HepG2 (cell line): ENCODE measurements around the gene TAF1A. TPM values are rescaled to one million over a fixed set of nuclear protein-coding genes. Genes with fewer than 3 reads are reported as not detected.

Experiments used
- CBX2 ChIP-seq, 2 experiments: fragments of 200-600 bp in 1 of 2; sonication (generic); formaldehyde crosslinking in 1 of 2; IDR thresholded peaks; 2 replicates each; pipeline versions ENCODE4 v1.7.0 to v1.8.1; 2018 to 2022; ENCODE audit warnings: low read depth in 2 of 2, low read length in 1 of 2, mild to moderate bottlenecking in 1 of 2, missing genetic modification reagents in 1 of 2
- CC2D1A ChIP-seq: sonication (generic); formaldehyde crosslinking; IDR thresholded peaks from 2 replicates; pipeline ENCODE4 v1.8.1; 2023; ENCODE audit warnings: mild to moderate bottlenecking, missing genetic modification reagents
- EP300 ChIP-seq, 3 experiments: sonication (generic) in 1 of 3; formaldehyde crosslinking in 1 of 3; IDR thresholded peaks; 2 replicates each; pipeline versions ENCODE4 v1.5.1 to v1.6.1; 2011 to 2020; ENCODE audit warnings: low read depth in 2 of 3, low read length in 2 of 3, borderline replicate concordance in 1 of 3, improper control_type of control experiment in 1 of 3, mild to moderate bottlenecking in 1 of 3, missing genetic modification reagents in 1 of 3, moderate library complexity in 1 of 3
- HOXA7 ChIP-seq: sonication (generic); formaldehyde crosslinking; IDR thresholded peaks from 2 replicates; pipeline ENCODE4 v1.8.1; 2022; ENCODE audit warnings: mild to moderate bottlenecking, missing genetic modification reagents, moderate library complexity
- JUN ChIP-seq: sonication (generic); formaldehyde crosslinking; IDR thresholded peaks from 2 replicates; pipeline ENCODE4 v1.4.0; 2020; ENCODE audit warnings: mild to moderate bottlenecking, missing genetic modification reagents
- KLF11 ChIP-seq: IDR thresholded peaks from 2 replicates; pipeline ENCODE4 v1.6.1; 2016; ENCODE audit warnings: missing compliant biosample characterization
- MTF2 ChIP-seq: sonication (generic); formaldehyde crosslinking; IDR thresholded peaks from 2 replicates; pipeline ENCODE4 v1.5.0; 2020; ENCODE audit warnings: missing genetic modification reagents, borderline replicate concordance
- ONECUT2 ChIP-seq: sonication (generic); formaldehyde crosslinking; IDR thresholded peaks from 2 replicates; pipeline ENCODE4 v1.4.0; 2020; ENCODE audit warnings: missing genetic modification reagents
- RNF2 ChIP-seq: fragments of 450-650 bp; conservative IDR thresholded peaks from 2 replicates; pipeline ENCODE4 v1.6.1; 2016; ENCODE audit warnings: low read depth
- STAT5B ChIP-seq: sonication (generic); formaldehyde crosslinking; IDR thresholded peaks from 2 replicates; pipeline ENCODE4 v1.4.0; 2020; ENCODE audit warnings: missing genetic modification reagents
- ZNF572 ChIP-seq: sonication (generic); formaldehyde crosslinking; IDR thresholded peaks from 2 replicates; pipeline ENCODE4 v1.5.1; 2020; ENCODE audit warnings: mild to moderate bottlenecking, missing genetic modification reagents
- ZNF850 ChIP-seq: sonication (generic); formaldehyde crosslinking; conservative IDR thresholded peaks from 2 replicates; pipeline ENCODE4 v1.9.0; 2021; ENCODE audit warnings: mild to moderate bottlenecking, missing genetic modification reagents
- polyA plus RNA-seq, 8 experiments: library from polyadenylated mRNA; depleted of rRNA in 3 of 8; stranded (reverse) in 7 of 8; unstranded in 1 of 8; fragments of >200 nt; fragmentation: Illumina TruSeq in 4 of 8; extraction: Trizol in 4 of 8; gene quantifications; 2 replicates each; pipeline versions ENCODE4 v1.2.1 to v1.2.3, GENCODE V29; 2011 to 2016; ENCODE audit warnings: low read depth in 4 of 8, missing spikeins in 1 of 8, mixed read lengths in 1 of 8; ENCODE audit not compliant: insufficient read depth in 1 of 8
- total RNA-seq, 5 experiments: library from RNA; depleted of rRNA; stranded (reverse); fragments of >200 nt; fragmentation: Illumina TruSeq; extraction: Trizol; gene quantifications; 2 replicates each; pipeline ENCODE4 v1.2.3, GENCODE V29; 2016; ENCODE audit warnings: low read depth in 1 of 5
- TF ChIP-seq, protein P1 (sequence below): sonication (generic); formaldehyde crosslinking; IDR thresholded peaks from 2 replicates; pipeline ENCODE4 v1.5.0; 2020; ENCODE audit warnings: missing genetic modification reagents, mild to moderate bottlenecking, borderline replicate concordance
- TF ChIP-seq, protein P2 (sequence below): IDR thresholded peaks from 2 replicates; pipeline ENCODE4 v1.6.1; 2016
- TF ChIP-seq, protein P3 (sequence below): sonication (generic); formaldehyde crosslinking; IDR thresholded peaks from 2 replicates; pipeline ENCODE4 v1.8.0; 2022; ENCODE audit warnings: missing genetic modification reagents, mild to moderate bottlenecking, borderline replicate concordance
- TF ChIP-seq, protein P4 (sequence below): IDR thresholded peaks from 2 replicates; pipeline ENCODE4 v1.6.1; 2016
- TF ChIP-seq, protein P5 (sequence below): sonication (generic); formaldehyde crosslinking; IDR thresholded peaks from 2 replicates; pipeline ENCODE4 v1.5.0; 2020; ENCODE audit warnings: mild to moderate bottlenecking, missing genetic modification reagents
- TF ChIP-seq, protein P6 (sequence below): sonication (generic); formaldehyde crosslinking; IDR thresholded peaks from 2 replicates; pipeline ENCODE4 v1.9.0; 2021; ENCODE audit warnings: missing genetic modification reagents, mild to moderate bottlenecking, borderline replicate concordance

TAF1A gene
- total and polyA plus RNA-seq, 2 of the 13 experiments (the other 11 are each of a cell fraction or from before 2014, with no cell fraction given), result 3.3 to 10.7 TPM

DNA sequence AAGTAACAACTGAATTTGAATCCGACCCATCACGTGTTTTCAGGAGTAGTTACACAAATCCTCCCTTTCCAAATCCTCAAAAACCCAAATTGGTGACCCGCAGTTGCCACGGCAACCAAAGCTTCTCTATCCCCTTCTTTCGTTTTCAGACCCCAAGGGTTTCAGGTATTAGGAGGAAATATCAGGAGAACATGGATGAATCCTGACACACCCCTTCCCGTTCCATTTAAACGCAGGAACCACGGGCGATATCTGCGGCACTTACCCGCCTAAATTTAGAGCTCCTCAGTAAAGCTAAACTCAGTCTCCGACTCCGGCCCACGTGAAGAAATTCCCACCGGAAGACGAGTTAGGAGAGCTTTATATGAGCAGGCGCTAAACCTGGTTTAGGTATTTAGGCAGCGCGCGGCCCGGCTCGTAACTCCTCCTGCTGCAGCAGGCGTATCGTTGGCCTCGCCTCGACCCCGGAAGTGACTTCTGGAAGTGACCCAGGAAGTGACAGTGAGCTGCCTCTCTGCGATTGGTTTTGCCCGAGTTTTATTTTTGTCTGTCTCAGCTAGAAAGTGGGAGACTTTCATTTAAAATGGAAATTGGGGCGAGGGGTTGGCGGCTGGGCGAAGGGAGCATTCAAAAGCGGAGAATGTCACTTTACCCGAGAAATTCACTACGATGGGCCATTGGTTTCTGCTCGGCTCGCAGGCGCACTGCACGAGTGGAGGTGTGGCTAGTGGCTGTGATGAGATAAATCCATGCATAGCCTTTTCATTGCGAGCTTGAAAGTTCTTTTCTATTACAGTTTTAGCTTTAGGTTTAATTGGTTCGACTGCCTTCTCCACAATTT is at the start of gene TAF1A (continued):
- TF ChIP-seq, protein P1, sequence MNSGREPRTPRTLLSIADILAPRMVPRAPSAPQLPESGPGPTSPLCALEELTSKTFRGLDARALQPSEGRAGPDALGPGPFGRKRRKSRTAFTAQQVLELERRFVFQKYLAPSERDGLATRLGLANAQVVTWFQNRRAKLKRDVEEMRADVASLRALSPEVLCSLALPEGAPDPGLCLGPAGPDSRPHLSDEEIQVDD (CRISPR knock-in tag), result no peak
- no peak for TF ChIP-seq STAT5B (CRISPR knock-in tag)
- no peak for TF ChIP-seq CBX2 (IDR thresholded peaks at IDR 0.05; ENCODE audit: low read depth, low read length)
- TF ChIP-seq CBX2 (CRISPR knock-in tag; IDR thresholded peaks at IDR 0.05; ENCODE audit: low read depth), result no peak
- 0 out of 4 replicates have a peak, but pooled peaks of 1 of the 2 experiments have one; percentile 12 for TF ChIP-seq EP300 (IDR thresholded peaks at IDR 0.05; ENCODE audit: low read depth in 2 of 2, low read length in 2 of 2)
- no peak for TF ChIP-seq EP300 (CRISPR knock-in tag; IDR thresholded peaks at IDR 0.05; ENCODE audit: borderline replicate concordance)
- TF ChIP-seq MTF2 (CRISPR knock-in tag), result no peak
- no peak for TF ChIP-seq CC2D1A (CRISPR knock-in tag)
- no peak for TF ChIP-seq HOXA7 (CRISPR knock-in tag)
- TF ChIP-seq, protein P2, sequence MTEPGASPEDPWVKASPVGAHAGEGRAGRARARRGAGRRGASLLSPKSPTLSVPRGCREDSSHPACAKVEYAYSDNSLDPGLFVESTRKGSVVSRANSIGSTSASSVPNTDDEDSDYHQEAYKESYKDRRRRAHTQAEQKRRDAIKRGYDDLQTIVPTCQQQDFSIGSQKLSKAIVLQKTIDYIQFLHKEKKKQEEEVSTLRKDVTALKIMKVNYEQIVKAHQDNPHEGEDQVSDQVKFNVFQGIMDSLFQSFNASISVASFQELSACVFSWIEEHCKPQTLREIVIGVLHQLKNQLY (CRISPR knock-in tag), result peak; percentile 20; the same call in 1 of the 2 replicates
- TF ChIP-seq KLF11, result no peak
- TF ChIP-seq, protein P3, sequence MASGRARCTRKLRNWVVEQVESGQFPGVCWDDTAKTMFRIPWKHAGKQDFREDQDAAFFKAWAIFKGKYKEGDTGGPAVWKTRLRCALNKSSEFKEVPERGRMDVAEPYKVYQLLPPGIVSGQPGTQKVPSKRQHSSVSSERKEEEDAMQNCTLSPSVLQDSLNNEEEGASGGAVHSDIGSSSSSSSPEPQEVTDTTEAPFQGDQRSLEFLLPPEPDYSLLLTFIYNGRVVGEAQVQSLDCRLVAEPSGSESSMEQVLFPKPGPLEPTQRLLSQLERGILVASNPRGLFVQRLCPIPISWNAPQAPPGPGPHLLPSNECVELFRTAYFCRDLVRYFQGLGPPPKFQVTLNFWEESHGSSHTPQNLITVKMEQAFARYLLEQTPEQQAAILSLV, result 0 out of 2 replicates have a peak, but pooled peaks have one; percentile 41
- TF ChIP-seq, protein P4, sequence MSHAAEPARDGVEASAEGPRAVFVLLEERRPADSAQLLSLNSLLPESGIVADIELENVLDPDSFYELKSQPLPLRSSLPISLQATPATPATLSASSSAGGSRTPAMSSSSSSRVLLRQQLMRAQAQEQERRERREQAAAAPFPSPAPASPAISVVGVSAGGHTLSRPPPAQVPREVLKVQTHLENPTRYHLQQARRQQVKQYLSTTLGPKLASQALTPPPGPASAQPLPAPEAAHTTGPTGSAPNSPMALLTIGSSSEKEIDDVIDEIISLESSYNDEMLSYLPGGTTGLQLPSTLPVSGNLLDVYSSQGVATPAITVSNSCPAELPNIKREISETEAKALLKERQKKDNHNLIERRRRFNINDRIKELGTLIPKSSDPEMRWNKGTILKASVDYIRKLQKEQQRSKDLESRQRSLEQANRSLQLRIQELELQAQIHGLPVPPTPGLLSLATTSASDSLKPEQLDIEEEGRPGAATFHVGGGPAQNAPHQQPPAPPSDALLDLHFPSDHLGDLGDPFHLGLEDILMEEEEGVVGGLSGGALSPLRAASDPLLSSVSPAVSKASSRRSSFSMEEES, result peak; percentile 12; the same call in 1 of the 2 replicates
- no peak for TF ChIP-seq JUN
- TF ChIP-seq, protein P5, sequence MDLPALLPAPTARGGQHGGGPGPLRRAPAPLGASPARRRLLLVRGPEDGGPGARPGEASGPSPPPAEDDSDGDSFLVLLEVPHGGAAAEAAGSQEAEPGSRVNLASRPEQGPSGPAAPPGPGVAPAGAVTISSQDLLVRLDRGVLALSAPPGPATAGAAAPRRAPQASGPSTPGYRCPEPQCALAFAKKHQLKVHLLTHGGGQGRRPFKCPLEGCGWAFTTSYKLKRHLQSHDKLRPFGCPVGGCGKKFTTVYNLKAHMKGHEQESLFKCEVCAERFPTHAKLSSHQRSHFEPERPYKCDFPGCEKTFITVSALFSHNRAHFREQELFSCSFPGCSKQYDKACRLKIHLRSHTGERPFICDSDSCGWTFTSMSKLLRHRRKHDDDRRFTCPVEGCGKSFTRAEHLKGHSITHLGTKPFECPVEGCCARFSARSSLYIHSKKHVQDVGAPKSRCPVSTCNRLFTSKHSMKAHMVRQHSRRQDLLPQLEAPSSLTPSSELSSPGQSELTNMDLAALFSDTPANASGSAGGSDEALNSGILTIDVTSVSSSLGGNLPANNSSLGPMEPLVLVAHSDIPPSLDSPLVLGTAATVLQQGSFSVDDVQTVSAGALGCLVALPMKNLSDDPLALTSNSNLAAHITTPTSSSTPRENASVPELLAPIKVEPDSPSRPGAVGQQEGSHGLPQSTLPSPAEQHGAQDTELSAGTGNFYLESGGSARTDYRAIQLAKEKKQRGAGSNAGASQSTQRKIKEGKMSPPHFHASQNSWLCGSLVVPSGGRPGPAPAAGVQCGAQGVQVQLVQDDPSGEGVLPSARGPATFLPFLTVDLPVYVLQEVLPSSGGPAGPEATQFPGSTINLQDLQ, result no peak
- TF ChIP-seq ZNF850 (CRISPR knock-in tag), result no peak
- no peak for TF ChIP-seq ZNF572
- TF ChIP-seq, protein P6, sequence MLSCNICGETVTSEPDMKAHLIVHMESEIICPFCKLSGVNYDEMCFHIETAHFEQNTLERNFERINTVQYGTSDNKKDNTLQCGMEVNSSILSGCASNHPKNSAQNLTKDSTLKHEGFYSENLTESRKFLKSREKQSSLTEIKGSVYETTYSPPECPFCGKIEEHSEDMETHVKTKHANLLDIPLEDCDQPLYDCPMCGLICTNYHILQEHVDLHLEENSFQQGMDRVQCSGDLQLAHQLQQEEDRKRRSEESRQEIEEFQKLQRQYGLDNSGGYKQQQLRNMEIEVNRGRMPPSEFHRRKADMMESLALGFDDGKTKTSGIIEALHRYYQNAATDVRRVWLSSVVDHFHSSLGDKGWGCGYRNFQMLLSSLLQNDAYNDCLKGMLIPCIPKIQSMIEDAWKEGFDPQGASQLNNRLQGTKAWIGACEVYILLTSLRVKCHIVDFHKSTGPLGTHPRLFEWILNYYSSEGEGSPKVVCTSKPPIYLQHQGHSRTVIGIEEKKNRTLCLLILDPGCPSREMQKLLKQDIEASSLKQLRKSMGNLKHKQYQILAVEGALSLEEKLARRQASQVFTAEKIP (CRISPR knock-in tag), result no peak
- TF ChIP-seq RNF2, result no peak
- no peak for TF ChIP-seq ONECUT2
